Myocyte (in vitro differentiated cells): Measurements from ENCODE around the gene RIPK3. TPM values are rescaled to one million over a fixed set of nuclear protein-coding genes. Genes with fewer than 3 reads are reported as not detected.
"Not testable (repeated sequence)": the region's sequence is repeated elsewhere in the genome, so short reads cannot be mapped to it uniquely, and the experiment has no call there.

Experiments
- DNase-seq: peaks from one replicate; pipeline ENCODE4 v3.0.0-alpha.2; 2012; ENCODE audit warnings: low read depth
- polyA plus RNA-seq: library from polyadenylated mRNA; unstranded; fragments of >200 nt; gene quantifications from one replicate; pipeline ENCODE4 v1.2.1, GENCODE V29; 2012; ENCODE audit warnings: missing spikeins
- total RNA-seq: library from RNA; depleted of rRNA; stranded (reverse); fragments of >200 nt; gene quantifications from 2 replicates; pipeline ENCODE4 v1.2.3, GENCODE V29; 2014

Gene RIPK3
- total RNA-seq: not detected in 2 replicates
- not detected for polyA plus RNA-seq

DNA sequence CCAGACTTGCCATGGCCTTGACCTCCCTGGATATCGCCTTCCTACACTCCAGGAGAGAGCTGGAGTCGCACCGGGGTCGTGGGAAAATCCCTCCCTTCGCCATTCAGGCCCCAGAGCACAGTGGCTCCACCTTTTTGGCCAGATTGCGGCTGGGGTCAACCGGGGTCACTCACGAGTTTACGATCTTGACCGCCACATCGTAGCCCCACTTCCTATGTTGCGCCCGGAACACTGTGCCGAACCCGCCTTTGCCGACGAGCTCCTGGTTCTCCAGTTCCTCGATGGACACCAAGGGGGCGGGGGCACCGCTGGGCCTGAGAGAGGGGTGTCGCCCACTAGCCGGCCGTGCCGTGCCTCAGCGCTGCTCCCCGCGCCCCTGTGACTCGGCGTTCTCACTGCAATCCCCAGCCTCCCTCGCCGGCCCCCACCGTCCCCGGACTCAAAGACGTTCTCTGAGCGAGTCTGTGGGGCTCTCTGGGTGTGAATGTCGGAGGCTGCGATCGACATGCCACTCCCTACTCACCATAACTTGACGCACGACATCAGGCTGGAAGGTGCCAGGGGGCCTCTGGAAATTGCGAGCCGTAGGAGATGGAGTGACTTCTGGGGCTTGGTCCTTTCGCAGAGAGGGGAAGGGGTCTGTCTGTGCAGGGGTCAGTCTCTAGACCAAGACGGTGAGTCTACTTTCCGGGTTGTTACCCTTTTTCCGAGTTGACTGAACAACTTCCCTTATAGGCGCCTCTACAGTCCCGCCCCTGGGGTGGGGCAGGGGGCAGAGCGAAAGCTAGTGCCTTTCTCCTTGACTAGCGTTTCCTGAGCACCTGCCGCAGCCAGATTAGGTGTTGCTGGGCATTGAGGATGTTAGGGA, at the start of gene RIPK3:
TSS of gene RIPK3 (minus strand) at position 708 of the 868 bp plus-strand sequence. CDS start at position 543, 165 bp downstream.
- no peak for DNase-seq

DNA sequence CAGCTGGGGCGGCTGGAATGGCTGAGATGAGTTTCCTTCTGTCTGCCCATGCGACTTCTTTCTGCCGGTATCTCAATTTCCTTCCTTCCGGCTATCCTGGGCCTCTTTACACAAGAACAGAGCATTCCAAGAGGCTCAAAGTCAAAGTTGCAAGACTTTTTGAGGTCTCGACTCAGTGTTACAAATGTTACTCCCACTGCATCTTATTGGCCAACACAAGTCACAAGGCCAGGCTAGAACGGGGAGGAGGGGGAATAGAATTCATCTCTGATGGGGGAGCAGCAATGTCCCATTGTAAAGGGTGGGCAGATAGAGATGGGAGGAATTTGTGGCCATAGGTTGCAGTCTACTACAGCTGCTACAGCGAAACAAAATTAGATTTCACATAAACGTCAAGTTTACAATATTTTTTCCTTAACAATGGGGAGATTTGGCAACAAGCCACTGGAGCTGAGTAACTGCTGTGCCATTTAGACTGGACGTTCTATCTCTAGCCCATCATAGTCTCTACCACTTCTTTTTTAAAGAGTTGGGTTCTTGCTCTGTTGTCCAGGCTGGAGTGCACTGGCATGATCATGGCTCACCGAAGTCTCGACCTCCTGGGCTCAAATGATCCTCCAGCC, 49.5 kb upstream of the RIPK3 start:
- DNase-seq: no peak

- DNase-seq: no peak
Observed at GRCh38 chr14:24388474-24389179, 48.8 kb upstream of the RIPK3 start.

DNA sequence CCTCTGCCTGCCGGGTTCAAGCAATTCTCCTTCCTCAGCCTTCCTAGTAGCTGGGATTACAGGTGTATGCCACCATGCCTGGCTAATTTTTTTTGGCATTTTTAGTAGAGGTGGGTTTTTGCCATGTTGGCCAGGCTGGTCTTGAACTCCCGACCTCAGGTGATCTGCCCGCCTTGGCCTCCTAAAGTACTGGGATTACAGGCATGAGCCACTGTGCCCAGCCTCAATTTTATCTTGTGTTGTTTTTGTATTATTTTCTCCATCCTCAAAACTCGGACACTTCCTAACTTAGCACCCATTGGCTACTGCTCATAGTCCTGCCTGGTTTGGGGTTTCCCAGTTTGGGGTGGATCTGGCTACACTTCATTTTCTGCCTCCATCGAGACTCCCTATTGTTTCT, 47.8 kb upstream of the RIPK3 start:
- not testable (repeated sequence) for DNase-seq

- DNase-seq: no peak
Observed at GRCh38 chr14:24387009-24387345, 47.2 kb upstream of the RIPK3 start.

GRCh38 chr14:24385524-24385923, 45.7 kb upstream of the RIPK3 start:
- DNase-seq: no peak

DNA sequence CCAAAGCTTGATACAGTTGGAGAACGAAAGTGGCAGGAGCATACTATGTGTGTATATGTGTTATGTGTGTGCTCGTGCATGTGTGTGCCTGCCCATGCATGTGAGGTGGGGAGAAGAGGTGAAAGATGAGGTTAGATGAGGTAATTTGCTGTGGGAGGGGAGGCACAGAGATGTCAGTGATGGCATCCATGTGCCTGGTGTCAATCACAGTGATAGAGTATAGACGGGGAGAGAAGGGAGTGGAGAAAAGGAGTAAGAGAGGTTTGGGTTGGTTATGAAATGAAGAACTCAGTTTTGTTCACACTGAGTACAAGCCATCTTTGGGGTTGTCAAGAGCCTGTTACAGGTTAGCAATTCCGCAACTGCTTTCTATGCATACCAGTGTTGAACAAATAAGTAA, 44.4 kb upstream of the RIPK3 start:
- no peak for DNase-seq

- no peak for DNase-seq
Observed at GRCh38 chr14:24382064-24382371, 42.2 kb upstream of the RIPK3 start.

GRCh38 chr14:24381363-24382063, 41.7 kb upstream of the RIPK3 start:
- DNase-seq: no peak

DNA sequence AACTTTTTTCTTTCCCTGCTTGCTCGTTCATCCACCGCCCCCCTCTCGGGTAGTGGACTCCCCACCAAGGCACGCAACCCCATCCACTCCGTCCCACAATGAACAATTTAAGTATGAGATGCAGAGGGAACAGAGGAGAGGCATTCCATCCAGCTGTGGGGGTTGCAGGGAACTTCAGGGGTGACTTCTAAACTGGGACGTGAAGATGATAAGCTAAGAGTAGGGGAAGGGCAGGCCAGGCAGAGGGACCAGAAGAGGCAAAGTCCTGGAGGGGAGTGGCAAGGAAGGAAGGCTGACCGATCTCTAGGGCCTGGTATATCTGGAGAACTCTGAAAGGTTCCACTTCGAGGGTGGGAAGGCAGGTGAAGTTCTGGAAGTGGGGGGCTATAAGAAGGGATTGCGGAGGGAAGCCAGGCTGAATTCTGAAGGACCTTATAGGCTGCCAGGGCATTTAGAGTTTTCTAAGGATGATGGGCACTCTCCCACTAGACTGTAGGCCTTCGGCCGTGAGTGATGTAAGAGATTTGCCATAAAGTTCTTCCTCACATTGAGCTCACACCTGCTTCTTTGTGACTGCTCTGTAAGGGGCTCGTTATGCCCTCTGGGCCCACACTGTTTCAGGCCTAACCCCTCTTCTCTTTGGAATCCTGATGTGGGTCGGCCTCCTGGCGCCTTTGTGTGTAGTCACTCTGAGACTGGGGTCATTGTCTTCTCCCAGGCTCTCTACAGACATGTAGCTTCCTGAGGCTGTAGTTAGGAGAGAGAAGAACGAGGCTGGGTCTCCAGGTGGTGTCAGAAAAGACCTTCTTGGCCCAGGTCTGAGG, 40.3 kb upstream of the RIPK3 start:
- DNase-seq: no peak

DNA sequence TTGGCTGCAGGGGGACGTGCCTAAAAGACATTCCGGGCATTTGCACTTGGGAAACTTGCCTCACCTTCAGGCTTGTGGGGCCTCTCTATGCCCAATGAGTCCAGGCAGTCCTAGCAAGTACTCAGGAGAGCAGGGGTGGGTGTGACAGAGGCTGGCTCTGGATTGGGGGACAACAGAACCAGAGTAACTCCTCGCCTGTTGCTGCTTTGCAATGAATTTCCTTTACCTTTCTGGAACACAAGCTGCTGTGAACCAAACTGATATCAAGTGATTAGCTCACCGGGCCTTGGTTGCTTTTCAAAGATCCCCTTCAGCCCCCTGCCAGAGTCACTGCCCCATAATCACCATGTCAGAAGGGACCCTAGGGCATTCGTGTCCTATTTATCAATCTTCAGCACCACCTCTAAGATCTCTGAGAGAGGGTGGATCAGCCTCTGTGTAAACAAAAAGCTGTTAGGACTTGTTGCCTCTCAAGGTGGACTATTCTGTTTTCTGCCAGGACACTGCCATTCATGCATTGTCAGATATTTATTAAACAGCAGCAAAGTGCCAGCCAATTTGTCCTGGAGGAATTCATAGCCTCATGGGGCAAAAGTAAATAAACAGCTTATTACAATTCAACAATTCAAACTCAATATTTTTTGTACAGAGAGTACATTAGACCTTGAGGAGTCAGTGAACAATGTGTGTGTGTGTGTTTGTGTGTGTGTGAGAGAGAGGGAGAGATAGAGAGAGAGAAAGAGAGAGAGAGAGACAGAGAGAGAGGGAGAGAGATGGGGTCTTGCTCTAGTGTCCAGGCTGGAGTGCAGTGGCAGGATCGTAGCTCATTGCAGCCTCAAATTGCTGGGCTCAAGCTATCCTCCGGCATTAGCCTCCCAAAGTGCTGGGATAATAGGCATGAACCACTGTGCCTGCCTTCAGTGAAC, 39.5 kb upstream of the RIPK3 start:
- no peak for DNase-seq

GRCh38 chr14:24378327-24378726, 38.5 kb upstream of the RIPK3 start:
- no peak for DNase-seq

- no peak for DNase-seq
Observed at GRCh38 chr14:24377657-24378056, 37.9 kb upstream of the RIPK3 start.

- DNase-seq: no peak
Observed at GRCh38 chr14:24377126-24377525, 37.3 kb upstream of the RIPK3 start.

- no peak for DNase-seq
Observed at GRCh38 chr14:24376448-24377070, 36.8 kb upstream of the RIPK3 start.

GRCh38 chr14:24372701-24373416, 33.1 kb upstream of the RIPK3 start:
- no peak for DNase-seq

- not testable (repeated sequence) for DNase-seq
Observed at GRCh38 chr14:24371605-24372004, 31.8 kb upstream of the RIPK3 start.

DNA sequence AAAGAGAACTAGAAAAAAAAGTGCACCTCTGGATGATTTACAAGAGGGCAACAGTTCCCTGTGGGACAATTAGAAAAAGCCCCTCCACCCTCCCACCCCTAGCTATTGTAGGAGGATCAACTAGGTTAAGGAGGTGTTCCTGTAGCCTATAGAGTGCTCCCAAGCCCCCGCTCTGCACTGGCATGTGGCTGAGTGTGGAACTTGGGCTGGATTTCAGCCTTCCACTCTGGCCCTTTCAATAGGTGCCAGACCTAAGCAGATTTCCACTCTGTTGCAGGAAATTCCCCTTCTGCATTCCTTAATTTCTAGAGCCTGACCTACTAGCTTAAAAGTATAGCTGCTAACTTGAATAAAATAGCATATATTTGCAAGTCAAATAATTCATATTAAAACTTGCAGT, 31.0 kb upstream of the RIPK3 start:
- no peak for DNase-seq
